AG04449 (cell line): ENCODE results near the gene MPPED2.

Experiments used
- CTCF ChIA-PET: fragments of 350-600 bp; formaldehyde crosslinking; extraction: SDS; loops from one replicate; lab custom pipeline; 2021; ENCODE audit warnings: antibody characterized with exemption; lab: Yijun Ruan, JAX
- POLR2A ChIA-PET: fragments of 400-600, 350-600 bp; formaldehyde crosslinking; extraction: SDS; loops from one replicate; lab custom pipeline; 2020; ENCODE audit warnings: antibody characterized with exemption, inconsistent platforms; lab: Yijun Ruan, JAX
- DNase-seq: peaks from one replicate; pipeline ENCODE4 v3.0.0-alpha.2; 2010; ENCODE audit warnings: low read depth, low spot score
- H3K4me3 ChIP-seq: 2 replicates; pipeline ENCODE4 v1.5.1; 2011; ENCODE audit warnings: low read depth, mild to moderate bottlenecking, control low read depth, low read length
- CTCF ChIP-seq: IDR thresholded peaks from one replicate; pipeline ENCODE4 v1.5.1; 2011; ENCODE audit warnings: mild to moderate bottlenecking, moderate library complexity, low read length, control low read depth, inconsistent platforms; ENCODE audit not compliant: insufficient read depth; ENCODE audit errors: missing control alignments

MPPED2 gene

GRCh38 chr11:30501744-30502143, 84.4 kb downstream of the MPPED2 start:
- no peak for TF ChIP-seq CTCF
- CTCF ChIA-PET = no interaction called here
- POLR2A ChIA-PET = no interaction called here
- H3K4me3 ChIP-seq = no peak overlapping the region
- DNase-seq = no peak

GRCh38 chr11:30499940-30500339, 86.2 kb downstream of the MPPED2 start:
- CTCF ChIA-PET = no interaction called here
- H3K4me3 ChIP-seq = no peak overlapping the region
- POLR2A ChIA-PET = no interaction called here

GRCh38 chr11:30497600-30497999, 88.6 kb downstream of the MPPED2 start:
- H3K4me3 ChIP-seq = no peak overlapping the region
- TF ChIP-seq CTCF = no peak
- DNase-seq = no peak
- ChIA-PET CTCF (no interaction called here), POLR2A (no interaction called here)

More at GRCh38 chr11:30499940-30500339, 86.2 kb downstream of the MPPED2 start:
- no peak for DNase-seq
- no peak for TF ChIP-seq CTCF

GRCh38 chr11:30496935-30497334, 89.2 kb downstream of the MPPED2 start:
- ChIA-PET POLR2A (no interaction called here), CTCF (no interaction called here)
- no peak for TF ChIP-seq CTCF
- DNase-seq = no peak
- H3K4me3 ChIP-seq = no peak overlapping the region

- no peak overlapping the region for H3K4me3 ChIP-seq
These were observed 90.7 kb downstream of the MPPED2 start for GRCh38 chr11:30495437-30495836.

GRCh38 chr11:30489511-30489910, 96.6 kb downstream of the MPPED2 start:
- ChIA-PET POLR2A (no interaction called here), CTCF (no interaction called here)
- no peak for DNase-seq
- no peak overlapping the region for H3K4me3 ChIP-seq
- TF ChIP-seq CTCF = no peak

More at GRCh38 chr11:30495437-30495836, 90.7 kb downstream of the MPPED2 start:
- DNase-seq = no peak
- no peak for TF ChIP-seq CTCF
- CTCF ChIA-PET = no interaction called here
- POLR2A ChIA-PET = no interaction called here
